ENCODE data around the gene NCAM2.

Gene NCAM2

GRCh38 chr21:21199342-21200102 is 201.3 kb downstream of the NCAM2 start:
- Mint-ChIP-seq H3K27me3 (no peaks in the 10 kb centered on the region), H3K4me3 (no peak overlapping the region), H3K27ac (no peak overlapping the region), H3K36me3 (no peaks in the 10 kb centered on the region), H3K4me1 (no peaks in the 10 kb centered on the region), H3K9me3 (no peaks in the 10 kb centered on the region)

DNA sequence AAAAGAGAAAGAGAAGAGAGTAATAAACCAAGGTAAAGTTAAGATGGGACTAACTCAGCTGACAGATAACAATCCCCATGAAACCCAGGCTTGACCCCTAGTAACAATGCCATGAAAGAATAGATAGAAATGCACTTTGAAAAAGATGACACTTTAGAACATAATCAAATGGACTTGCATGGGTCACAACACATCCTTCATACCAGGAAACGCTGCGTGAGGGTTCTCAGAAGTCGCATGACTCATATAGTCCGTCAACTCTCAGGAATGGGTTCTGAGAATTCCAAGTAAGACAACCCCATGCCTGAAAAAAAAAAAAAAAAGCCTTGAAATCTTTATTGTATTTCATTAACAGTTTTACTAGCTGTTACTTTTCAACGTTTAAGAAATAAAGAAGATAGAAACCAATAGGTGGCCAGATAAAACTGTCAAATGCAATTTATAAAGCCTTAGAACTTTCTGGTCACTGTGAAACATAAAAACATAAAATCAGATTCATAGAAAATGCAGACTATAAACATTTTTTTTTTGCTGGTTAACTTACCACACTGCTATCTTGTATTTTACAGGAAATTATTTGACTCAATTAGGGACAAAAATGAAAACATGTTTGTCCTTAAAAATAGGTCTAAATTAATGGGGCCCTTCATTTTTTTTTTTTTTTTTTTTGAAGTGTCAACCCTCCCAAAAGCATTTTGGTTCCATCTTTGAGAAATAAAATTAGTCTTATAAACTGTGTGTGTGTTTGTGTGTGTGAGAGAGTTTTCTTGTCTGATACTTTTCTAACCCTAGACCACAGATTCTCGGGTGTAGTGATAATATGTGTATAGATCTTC is 202.1 kb downstream of the NCAM2 start:
- Mint-ChIP-seq H3K4me3 (no peak overlapping the region), H3K27me3 (no peaks in the 10 kb centered on the region), H3K4me1 (no peaks in the 10 kb centered on the region), H3K36me3 (no peaks in the 10 kb centered on the region), H3K9me3 (no peaks in the 10 kb centered on the region), H3K27ac (no peak overlapping the region)

DNA sequence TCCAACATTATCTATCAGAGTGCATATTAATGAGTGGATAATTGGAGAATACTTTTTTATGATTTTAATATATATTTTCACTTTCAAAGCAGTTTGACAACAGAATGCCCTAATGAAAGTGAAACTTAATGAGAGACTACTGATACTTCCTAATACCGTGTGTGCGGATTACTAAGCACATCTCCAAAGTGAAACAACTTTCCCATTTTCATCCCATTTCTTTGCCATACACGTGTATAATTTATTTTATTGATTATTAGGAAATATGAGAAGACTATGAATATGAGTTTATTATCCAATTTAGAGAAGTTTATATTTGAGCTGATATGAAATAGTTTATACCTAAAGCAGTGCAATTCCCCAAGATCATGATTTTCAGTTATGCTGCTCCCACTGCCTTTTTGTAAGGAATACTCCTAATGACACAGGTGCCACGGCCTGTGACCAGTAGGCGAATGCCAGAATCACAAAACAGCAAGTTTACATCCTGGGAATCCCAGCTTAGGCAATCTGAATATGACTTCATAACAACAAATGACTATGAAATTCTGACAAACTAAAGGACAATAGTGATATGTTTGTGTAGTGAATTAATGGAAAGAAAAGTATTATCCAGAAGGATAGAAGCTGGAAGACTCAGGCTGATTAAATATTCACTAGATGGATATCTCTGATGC is 202.9 kb downstream of the NCAM2 start:
- Mint-ChIP-seq H3K9me3 (no peaks in the 10 kb centered on the region), H3K4me3 (no peak overlapping the region), H3K4me1 (no peaks in the 10 kb centered on the region), H3K27me3 (no peaks in the 10 kb centered on the region), H3K36me3 (no peaks in the 10 kb centered on the region), H3K27ac (no peak overlapping the region)

DNA sequence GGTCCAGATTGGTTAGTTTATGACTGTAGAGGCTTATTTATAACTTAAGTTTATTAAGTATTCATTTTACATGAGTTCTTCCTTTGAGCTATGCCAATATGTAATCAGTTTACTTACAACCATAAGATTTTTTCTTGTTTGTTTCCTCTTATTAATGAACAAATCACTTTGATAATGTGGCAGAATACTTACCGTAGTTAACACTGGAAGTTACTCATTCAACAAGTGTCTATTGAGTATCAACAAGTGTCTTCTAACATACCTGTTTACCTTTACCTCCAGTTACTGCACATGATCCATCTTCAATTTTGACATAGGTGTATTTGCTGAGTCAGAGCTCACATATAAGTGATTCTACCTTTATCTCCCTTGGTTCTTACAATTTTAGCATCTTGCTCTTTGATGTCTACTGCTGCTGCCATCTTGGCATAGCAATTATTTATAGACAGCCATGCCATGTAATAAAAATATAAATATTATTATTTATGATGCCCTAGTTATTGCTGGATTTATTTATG is 205.7 kb downstream of the NCAM2 start:
- Mint-ChIP-seq H3K27me3 (no peaks in the 10 kb centered on the region), H3K36me3 (no peaks in the 10 kb centered on the region), H3K27ac (no peak overlapping the region), H3K4me3 (no peak overlapping the region), H3K9me3 (no peaks in the 10 kb centered on the region), H3K4me1 (no peaks in the 10 kb centered on the region)

- H3K36me3 Mint-ChIP-seq: no peaks in the 10 kb centered on the region
- no peaks in the 10 kb centered on the region for H3K9me3 Mint-ChIP-seq
- H3K27ac Mint-ChIP-seq: no peak overlapping the region
- H3K27me3 Mint-ChIP-seq: no peaks in the 10 kb centered on the region
- no peak overlapping the region for H3K4me3 Mint-ChIP-seq
- no peaks in the 10 kb centered on the region for H3K4me1 Mint-ChIP-seq
Observed at GRCh38 chr21:21204366-21204996, 206.3 kb downstream of the NCAM2 start.

GRCh38 chr21:21205604-21206003 is 207.4 kb downstream of the NCAM2 start:
- no peaks in the 10 kb centered on the region for H3K36me3 Mint-ChIP-seq
- no peaks in the 10 kb centered on the region for H3K27me3 Mint-ChIP-seq
- no peaks in the 10 kb centered on the region for H3K4me1 Mint-ChIP-seq
- no peaks in the 10 kb centered on the region for H3K9me3 Mint-ChIP-seq
- H3K27ac Mint-ChIP-seq: no peak overlapping the region
- no peak overlapping the region for H3K4me3 Mint-ChIP-seq

DNA sequence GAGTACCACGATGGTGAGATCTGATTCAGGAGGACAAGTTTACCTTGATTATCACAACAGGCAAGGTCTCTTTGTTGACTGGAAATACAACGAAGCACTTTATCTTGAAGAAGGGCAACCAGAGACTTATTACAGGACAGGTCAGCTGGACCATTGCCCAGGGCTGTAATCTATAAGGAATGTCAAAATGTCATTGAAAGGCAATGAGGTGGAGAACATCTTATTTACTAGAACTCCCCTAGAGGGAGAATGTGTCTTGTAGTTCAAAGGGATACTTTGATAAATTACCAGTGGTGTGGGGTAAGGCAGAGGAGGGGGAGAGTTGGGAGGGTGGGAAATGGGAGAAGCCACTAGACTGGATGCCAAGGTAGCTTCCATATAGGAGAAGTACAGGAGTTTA is 212.3 kb downstream of the NCAM2 start:
- no peaks in the 10 kb centered on the region for H3K4me1 Mint-ChIP-seq
- no peak overlapping the region for H3K27ac Mint-ChIP-seq
- no peak overlapping the region for H3K4me3 Mint-ChIP-seq
- H3K27me3 Mint-ChIP-seq: no peaks in the 10 kb centered on the region
- H3K36me3 Mint-ChIP-seq: no peaks in the 10 kb centered on the region
- no peaks in the 10 kb centered on the region for H3K9me3 Mint-ChIP-seq

DNA sequence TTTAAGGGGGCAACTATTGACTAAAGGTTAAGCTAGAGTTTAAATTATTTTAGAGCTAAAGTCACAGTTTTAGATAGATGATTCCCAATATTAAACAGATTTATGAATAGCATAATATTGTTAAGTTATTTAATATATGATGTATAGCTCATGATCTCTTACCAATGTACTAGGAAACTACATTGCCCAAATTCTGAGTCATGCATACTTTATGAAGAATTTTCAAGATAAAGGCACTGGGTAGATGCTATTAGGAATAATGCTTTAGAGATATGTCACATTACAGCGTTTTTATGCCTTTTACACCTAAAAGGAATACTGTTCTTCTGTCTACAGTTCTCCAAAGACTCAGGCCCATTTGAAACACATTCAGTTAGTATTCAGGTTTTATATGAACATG is 215.1 kb downstream of the NCAM2 start:
- H3K4me3 Mint-ChIP-seq: no peak overlapping the region

DNA sequence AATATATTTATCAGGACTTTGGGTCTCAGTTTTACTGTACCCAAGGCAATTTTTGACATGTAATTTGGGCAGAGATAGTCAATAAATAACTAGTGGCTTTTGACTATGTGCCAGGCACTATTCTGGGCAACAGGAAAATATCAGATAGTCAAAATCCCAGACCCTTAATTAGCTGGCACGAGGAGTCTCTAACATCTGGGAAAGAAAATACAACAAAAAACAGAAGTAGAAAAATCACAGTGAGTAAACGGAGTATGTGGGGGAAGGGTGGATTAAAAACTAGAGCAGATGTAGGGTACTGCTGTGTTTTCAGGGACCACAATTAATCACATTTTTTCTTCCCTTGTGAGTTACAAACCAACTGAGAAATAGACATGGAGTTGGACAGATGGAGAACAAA is 217.8 kb downstream of the NCAM2 start:
- H3K4me3 Mint-ChIP-seq: no peak overlapping the region
- no peaks in the 10 kb centered on the region for H3K36me3 Mint-ChIP-seq
- H3K27me3 Mint-ChIP-seq: no peaks in the 10 kb centered on the region
- H3K4me1 Mint-ChIP-seq: no peaks in the 10 kb centered on the region
- no peaks in the 10 kb centered on the region for H3K9me3 Mint-ChIP-seq
- H3K27ac Mint-ChIP-seq: no peak overlapping the region

More for the DNA sequence above, 215.1 kb downstream of the NCAM2 start:
- Mint-ChIP-seq H3K36me3 (no peaks in the 10 kb centered on the region), H3K27ac (no peak overlapping the region), H3K4me1 (no peaks in the 10 kb centered on the region), H3K27me3 (no peaks in the 10 kb centered on the region), H3K9me3 (no peaks in the 10 kb centered on the region)

DNA sequence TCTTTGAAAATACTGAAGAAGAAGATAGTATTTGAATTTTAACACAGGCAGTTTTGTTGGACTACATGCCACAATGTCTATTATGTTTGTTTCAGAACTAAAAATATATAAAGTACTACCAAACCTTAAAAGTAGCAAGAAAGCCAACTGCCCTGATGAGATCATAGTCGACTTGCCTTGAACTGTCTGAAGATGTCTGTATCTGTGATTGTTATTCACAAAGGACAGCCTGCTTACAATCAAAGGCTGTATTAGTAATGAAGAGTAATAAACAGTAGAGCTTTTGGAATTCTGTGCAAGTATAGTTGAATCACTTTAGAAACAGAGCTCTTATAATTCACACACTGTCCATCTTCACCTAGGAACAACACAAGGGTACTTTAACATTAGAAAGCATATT is 228.3 kb downstream of the NCAM2 start:
- Mint-ChIP-seq H3K27ac (no peak overlapping the region), H3K27me3 (no peaks in the 10 kb centered on the region), H3K4me3 (no peak overlapping the region), H3K9me3 (no peaks in the 10 kb centered on the region), H3K36me3 (no peaks in the 10 kb centered on the region), H3K4me1 (no peaks in the 10 kb centered on the region)

DNA sequence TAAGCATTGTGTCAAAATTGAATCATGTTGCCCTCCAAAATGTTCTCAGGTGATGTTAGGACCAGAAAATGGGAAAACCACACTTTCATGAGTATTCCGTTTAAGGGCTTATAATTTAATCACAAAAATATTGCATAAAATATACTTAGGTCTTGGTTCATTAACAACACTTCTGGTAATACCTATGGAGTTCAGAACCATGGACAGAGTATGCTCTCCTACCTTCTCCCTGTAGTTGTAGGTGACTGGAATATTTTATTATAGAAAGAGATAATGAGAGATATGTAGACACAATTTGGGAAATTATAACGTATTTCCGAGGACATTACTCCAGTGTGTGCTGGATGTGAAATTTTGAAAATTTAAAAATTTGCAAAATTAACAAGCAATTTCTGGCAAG is 232.5 kb downstream of the NCAM2 start:
- H3K27ac Mint-ChIP-seq: peak overlapping the region; percentile 43
- no peaks in the 10 kb centered on the region for H3K36me3 Mint-ChIP-seq
- no peak overlapping the region for H3K4me3 Mint-ChIP-seq
- H3K4me1 Mint-ChIP-seq: no peaks in the 10 kb centered on the region
- no peaks in the 10 kb centered on the region for H3K9me3 Mint-ChIP-seq
- no peaks in the 10 kb centered on the region for H3K27me3 Mint-ChIP-seq

- no peaks in the 10 kb centered on the region for H3K36me3 Mint-ChIP-seq
- no peaks in the 10 kb centered on the region for H3K4me1 Mint-ChIP-seq
- no peaks in the 10 kb centered on the region for H3K27me3 Mint-ChIP-seq
- no peaks in the 10 kb centered on the region for H3K9me3 Mint-ChIP-seq
- no peak overlapping the region for H3K4me3 Mint-ChIP-seq
- H3K27ac Mint-ChIP-seq: no peak overlapping the region
Observed at GRCh38 chr21:21231913-21232312, 233.7 kb downstream of the NCAM2 start.

DNA sequence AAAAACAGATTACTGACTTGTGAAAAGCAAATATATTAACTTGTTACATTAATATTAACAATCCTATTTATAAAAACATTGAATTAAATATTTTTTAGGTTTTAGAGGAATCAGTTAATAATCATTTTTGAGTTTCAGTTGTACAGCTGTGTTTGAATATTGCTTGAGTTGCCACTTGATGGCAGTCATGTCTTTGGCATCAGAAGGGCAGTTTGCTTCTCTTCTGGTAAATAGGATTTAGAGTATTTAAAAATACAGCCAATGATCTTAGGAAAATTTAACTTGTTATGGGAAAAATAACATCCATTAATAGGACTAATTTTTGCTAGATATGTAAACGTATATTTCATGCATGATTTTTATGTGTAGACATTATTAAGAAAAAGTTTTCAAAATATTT is 234.1 kb downstream of the NCAM2 start:
- H3K36me3 Mint-ChIP-seq: no peaks in the 10 kb centered on the region
- no peak overlapping the region for H3K27ac Mint-ChIP-seq
- H3K9me3 Mint-ChIP-seq: no peaks in the 10 kb centered on the region
- no peak overlapping the region for H3K4me3 Mint-ChIP-seq
- H3K27me3 Mint-ChIP-seq: no peaks in the 10 kb centered on the region
- no peaks in the 10 kb centered on the region for H3K4me1 Mint-ChIP-seq

GRCh38 chr21:21233051-21233450 is 234.8 kb downstream of the NCAM2 start:
- H3K27me3 Mint-ChIP-seq: no peaks in the 10 kb centered on the region
- no peaks in the 10 kb centered on the region for H3K36me3 Mint-ChIP-seq
- H3K27ac Mint-ChIP-seq: no peak overlapping the region
- H3K4me1 Mint-ChIP-seq: no peaks in the 10 kb centered on the region
- no peak overlapping the region for H3K4me3 Mint-ChIP-seq
- H3K9me3 Mint-ChIP-seq: no peaks in the 10 kb centered on the region

GRCh38 chr21:21236996-21237395 is 238.8 kb downstream of the NCAM2 start:
- H3K27me3 Mint-ChIP-seq: no peaks in the 10 kb centered on the region
- H3K4me3 Mint-ChIP-seq: no peak overlapping the region
- H3K27ac Mint-ChIP-seq: no peak overlapping the region
- H3K4me1 Mint-ChIP-seq: no peaks in the 10 kb centered on the region
- no peaks in the 10 kb centered on the region for H3K36me3 Mint-ChIP-seq
- no peaks in the 10 kb centered on the region for H3K9me3 Mint-ChIP-seq

All from activated naive CD4-positive, alpha-beta T cell treated with anti-CD3 and anti-CD28 coated beads, Interleukin-2, amount 50 U/mL, for 24 hours (primary cell).